Osteoblast (primary cell): Measurements from ENCODE around the gene MCC. TPM values are rescaled to one million over a fixed set of nuclear protein-coding genes. Genes with fewer than 3 reads are reported as not detected.

Experiments used
- DNase-seq: peaks from one replicate; pipeline ENCODE4 v3.0.0; 2011; ENCODE audit warnings: low spot score, mixed read lengths; ENCODE audit not compliant: insufficient read length; ENCODE audit errors: missing footprints
- H2AFZ ChIP-seq: 2 replicates; pipeline ENCODE4 v1.6.0; 2011; ENCODE audit warnings: mild to moderate bottlenecking, low read length
- H3K27ac ChIP-seq: 2 replicates; pipeline ENCODE4 v1.5.1; 2011; ENCODE audit warnings: mild to moderate bottlenecking, low read depth, low read length, moderate library complexity
- H3K27me3 ChIP-seq: 2 replicates; pipeline ENCODE4 v1.6.0; 2012; ENCODE audit warnings: mild to moderate bottlenecking, control low read depth, inconsistent platforms, low read length, moderate library complexity; ENCODE audit not compliant: insufficient read depth
- H3K36me3 ChIP-seq: 2 replicates; pipeline ENCODE4 v1.5.1; 2011; ENCODE audit warnings: mild to moderate bottlenecking, low read length, control low read depth, moderate library complexity; ENCODE audit not compliant: insufficient read depth
- H3K4me1 ChIP-seq: 2 replicates; pipeline ENCODE4 v1.5.1; 2011; ENCODE audit warnings: mild to moderate bottlenecking, low read length, control low read depth, moderate library complexity; ENCODE audit not compliant: insufficient read depth
- H3K4me2 ChIP-seq: 2 replicates; pipeline ENCODE4 v1.6.0; 2011; ENCODE audit warnings: mild to moderate bottlenecking, low read length; ENCODE audit not compliant: insufficient read depth
- H3K4me3 ChIP-seq: fragments of 200-600 bp; sonication (generic); 3 replicates; pipeline ENCODE4 v1.5.1; 2012; ENCODE audit warnings: mild to moderate bottlenecking, low read length, inconsistent platforms; ENCODE audit not compliant: insufficient read depth
- H3K79me2 ChIP-seq: 2 replicates; pipeline ENCODE4 v1.6.0; 2012; ENCODE audit warnings: mild to moderate bottlenecking, low read length, control low read depth, inconsistent platforms; ENCODE audit not compliant: insufficient read depth
- H3K9me3 ChIP-seq: 2 replicates; pipeline ENCODE4 v1.5.1; 2011; ENCODE audit warnings: low read depth, low read length, control low read depth
- H4K20me1 ChIP-seq: 2 replicates; pipeline ENCODE4 v1.6.0; 2012; ENCODE audit warnings: mild to moderate bottlenecking, low read length, control low read depth; ENCODE audit not compliant: insufficient read depth
- total RNA-seq: library from RNA; depleted of rRNA; stranded (reverse); fragments of >200 nt; gene quantifications from 2 replicates; pipeline ENCODE4 v1.2.3, GENCODE V29; 2012
- TF ChIP-seq, protein P1 (sequence below): IDR thresholded peaks from 2 replicates; pipeline ENCODE4 v1.5.1; 2011; ENCODE audit warnings: mild to moderate bottlenecking, low read depth, low read length, moderate library complexity; ENCODE audit errors: extremely low read depth

MCC gene
- total RNA-seq, 1 donor: 45.6 TPM

GRCh38 chr5:113182658-113183344 lies 305.5 kb downstream of the MCC start:
- Histone ChIP-seq H3K4me1 (no peaks in the 10 kb centered on the region), H3K27me3 (peaks cover 6% of the 10 kb centered on the region), H3K36me3 (no peaks in the 10 kb centered on the region), H3K9me3 (no peaks in the 10 kb centered on the region), H2AFZ (no peak overlapping the region), H3K27ac (no peak overlapping the region), H3K4me2 (no peak overlapping the region), H3K4me3 (no peak overlapping the region), H3K79me2 (no peaks in the 10 kb centered on the region), H4K20me1 (peaks cover 10% of the 10 kb centered on the region)
- TF ChIP-seq, protein P1, sequence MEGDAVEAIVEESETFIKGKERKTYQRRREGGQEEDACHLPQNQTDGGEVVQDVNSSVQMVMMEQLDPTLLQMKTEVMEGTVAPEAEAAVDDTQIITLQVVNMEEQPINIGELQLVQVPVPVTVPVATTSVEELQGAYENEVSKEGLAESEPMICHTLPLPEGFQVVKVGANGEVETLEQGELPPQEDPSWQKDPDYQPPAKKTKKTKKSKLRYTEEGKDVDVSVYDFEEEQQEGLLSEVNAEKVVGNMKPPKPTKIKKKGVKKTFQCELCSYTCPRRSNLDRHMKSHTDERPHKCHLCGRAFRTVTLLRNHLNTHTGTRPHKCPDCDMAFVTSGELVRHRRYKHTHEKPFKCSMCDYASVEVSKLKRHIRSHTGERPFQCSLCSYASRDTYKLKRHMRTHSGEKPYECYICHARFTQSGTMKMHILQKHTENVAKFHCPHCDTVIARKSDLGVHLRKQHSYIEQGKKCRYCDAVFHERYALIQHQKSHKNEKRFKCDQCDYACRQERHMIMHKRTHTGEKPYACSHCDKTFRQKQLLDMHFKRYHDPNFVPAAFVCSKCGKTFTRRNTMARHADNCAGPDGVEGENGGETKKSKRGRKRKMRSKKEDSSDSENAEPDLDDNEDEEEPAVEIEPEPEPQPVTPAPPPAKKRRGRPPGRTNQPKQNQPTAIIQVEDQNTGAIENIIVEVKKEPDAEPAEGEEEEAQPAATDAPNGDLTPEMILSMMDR: no peak
- DNase-seq: no peak

GRCh38 chr5:113181853-113182490 lies 306.3 kb downstream of the MCC start:
- Histone ChIP-seq H3K27me3 (peaks cover 6% of the 10 kb centered on the region), H3K4me1 (no peaks in the 10 kb centered on the region), H3K4me2 (no peak overlapping the region), H3K27ac (no peak overlapping the region), H2AFZ (no peak overlapping the region), H3K9me3 (no peaks in the 10 kb centered on the region), H4K20me1 (peaks cover 12% of the 10 kb centered on the region), H3K4me3 (no peak overlapping the region), H3K79me2 (no peaks in the 10 kb centered on the region), H3K36me3 (no peaks in the 10 kb centered on the region)
- TF ChIP-seq, protein P1: no peak
- DNase-seq: no peak

DNA sequence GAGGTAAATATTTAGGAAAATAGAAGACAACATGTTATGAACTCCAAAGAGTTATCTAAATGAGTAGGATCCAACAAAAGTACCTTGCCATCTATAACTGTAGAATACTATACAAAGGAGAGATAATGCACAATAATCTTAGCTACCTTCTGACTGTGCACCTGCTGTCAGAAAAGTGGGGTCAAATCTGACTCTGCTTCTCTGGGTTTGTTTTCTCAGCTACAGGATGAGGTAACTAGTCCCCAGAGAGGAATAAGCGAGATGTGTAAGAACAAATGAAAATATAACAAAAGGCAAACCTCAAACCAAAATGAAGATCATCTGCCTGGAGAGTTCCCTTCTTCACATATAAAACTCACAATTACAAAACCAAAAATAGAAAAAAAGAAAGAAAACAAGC lies 306.8 kb downstream of the MCC start:
- Histone ChIP-seq H4K20me1 (peaks cover 14% of the 10 kb centered on the region), H3K4me1 (no peaks in the 10 kb centered on the region), H3K9me3 (no peaks in the 10 kb centered on the region), H3K4me3 (no peak overlapping the region), H2AFZ (no peak overlapping the region), H3K27me3 (peaks cover 6% of the 10 kb centered on the region), H3K4me2 (no peak overlapping the region), H3K36me3 (no peaks in the 10 kb centered on the region), H3K79me2 (no peaks in the 10 kb centered on the region), H3K27ac (no peak overlapping the region)
- DNase-seq: no peak
- TF ChIP-seq, protein P1: no peak

GRCh38 chr5:113179156-113179555 lies 309.1 kb downstream of the MCC start:
- H2AFZ ChIP-seq: no peak overlapping the region
- peaks cover 9% of the 10 kb centered on the region for H4K20me1 ChIP-seq
- H3K27ac ChIP-seq: no peak overlapping the region
- H3K4me3 ChIP-seq: no peak overlapping the region
- no peaks in the 10 kb centered on the region for H3K27me3 ChIP-seq
- H3K4me2 ChIP-seq: no peak overlapping the region
- no peaks in the 10 kb centered on the region for H3K9me3 ChIP-seq
- no peaks in the 10 kb centered on the region for H3K79me2 ChIP-seq
- TF ChIP-seq, protein P1: no peak
- DNase-seq: no peak
- H3K4me1 ChIP-seq: no peaks in the 10 kb centered on the region
- no peaks in the 10 kb centered on the region for H3K36me3 ChIP-seq
